HepG2 (cell line): ENCODE measurements around the gene ARID1A. TPM values are rescaled to one million over a fixed set of nuclear protein-coding genes. Genes with fewer than 3 reads are reported as not detected.
A peak's percentile ranks its signal among the peaks of the same experiment; 100 is the strongest.

ENCODE experiments used
- DNMT3B ChIP-seq: conservative IDR thresholded peaks from 2 replicates; pipeline ENCODE4 v1.6.1; 2016; ENCODE audit warnings: missing biosample characterization, control low read depth
- FLYWCH1 ChIP-seq: sonication (generic); formaldehyde crosslinking; IDR thresholded peaks from 2 replicates; pipeline ENCODE4 v1.8.1; 2023; ENCODE audit warnings: mild to moderate bottlenecking, missing genetic modification reagents
- FOXA1 ChIP-seq, 2 experiments: fragments of 450-650 bp in 1 of 2; sonication (generic) in 1 of 2; formaldehyde crosslinking in 1 of 2; IDR thresholded peaks; 2 replicates each; pipeline versions ENCODE4 v1.4.0 to v1.6.1; 2016 to 2020; ENCODE audit warnings: missing genetic modification reagents in 1 of 2
- FOXM1 ChIP-seq: sonication (generic); formaldehyde crosslinking; IDR thresholded peaks from 2 replicates; pipeline ENCODE4 v1.5.0; 2020; ENCODE audit warnings: missing genetic modification reagents
- MIER2 ChIP-seq: IDR thresholded peaks from 2 replicates; pipeline ENCODE4 v1.6.1; 2016; ENCODE audit warnings: missing biosample characterization, missing genetic modification reagents
- NR2F2 ChIP-seq: IDR thresholded peaks from 2 replicates; pipeline ENCODE4 v1.6.1; 2012; ENCODE audit warnings: low read depth, inconsistent platforms, borderline replicate concordance
- PHF21A ChIP-seq: sonication (generic); formaldehyde crosslinking; IDR thresholded peaks from 2 replicates; pipeline ENCODE4 v1.5.0; 2020; ENCODE audit warnings: mild to moderate bottlenecking, missing genetic modification reagents
- RBFOX2 ChIP-seq: fragments of 200-400 bp; formaldehyde crosslinking; IDR thresholded peaks from 2 replicates; pipeline ENCODE4 v1.6.1; 2017; ENCODE audit warnings: low read depth, mild to moderate bottlenecking, low read length
- RELA ChIP-seq: sonication (generic); formaldehyde crosslinking; IDR thresholded peaks from 2 replicates; pipeline ENCODE4 v1.4.0; 2020; ENCODE audit warnings: missing genetic modification reagents
- SALL1 ChIP-seq: sonication (generic); formaldehyde crosslinking; IDR thresholded peaks from 2 replicates; pipeline ENCODE4 v1.8.0; 2022; ENCODE audit warnings: mild to moderate bottlenecking, missing genetic modification reagents
- SALL2 ChIP-seq: sonication (generic); formaldehyde crosslinking; IDR thresholded peaks from 2 replicates; pipeline ENCODE4 v1.8.1; 2023; ENCODE audit warnings: mild to moderate bottlenecking, missing genetic modification reagents, inconsistent platforms
- TGIF2 ChIP-seq: IDR thresholded peaks from 2 replicates; pipeline ENCODE4 v1.6.1; 2016; ENCODE audit warnings: control low read depth, missing compliant biosample characterization
- XRCC5 ChIP-seq: fragments of 200-400 bp; formaldehyde crosslinking; optimal IDR thresholded peaks from 2 replicates; pipeline ENCODE3; 2017; ENCODE audit warnings: mild to moderate bottlenecking, low read length
- ZBTB20 ChIP-seq: sonication (generic); formaldehyde crosslinking; IDR thresholded peaks from 2 replicates; pipeline ENCODE4 v1.8.1; 2023; ENCODE audit warnings: missing genetic modification reagents, low read depth, mild to moderate bottlenecking, borderline replicate concordance
- ZBTB25 ChIP-seq: IDR thresholded peaks from 2 replicates; pipeline ENCODE4 v1.6.1; 2018; ENCODE audit warnings: missing genetic modification reagents
- ZFP41 ChIP-seq: sonication (generic); formaldehyde crosslinking; IDR thresholded peaks from 2 replicates; pipeline ENCODE4 v1.4.0; 2020; ENCODE audit warnings: mild to moderate bottlenecking, missing genetic modification reagents, borderline replicate concordance
- ZFP91 ChIP-seq: sonication (generic); formaldehyde crosslinking; IDR thresholded peaks from 2 replicates; pipeline ENCODE4 v1.9.0; 2022; ENCODE audit warnings: missing genetic modification reagents, mild to moderate bottlenecking, borderline replicate concordance
- ZMAT3 ChIP-seq: sonication (generic); formaldehyde crosslinking; conservative IDR thresholded peaks from 2 replicates; pipeline ENCODE4 v1.7.0; 2021; ENCODE audit warnings: missing genetic modification reagents
- ZNF263 ChIP-seq: sonication (generic); formaldehyde crosslinking; IDR thresholded peaks from 2 replicates; pipeline ENCODE4 v1.4.0; 2020; ENCODE audit warnings: missing genetic modification reagents
- ZNF292 ChIP-seq: sonication (generic); formaldehyde crosslinking; IDR thresholded peaks from 2 replicates; pipeline ENCODE4 v1.8.1; 2022; ENCODE audit warnings: mild to moderate bottlenecking, low read depth, missing genetic modification reagents, borderline replicate concordance
- ZNF33B ChIP-seq: sonication (generic); formaldehyde crosslinking; IDR thresholded peaks from 2 replicates; pipeline ENCODE4 v1.5.1; 2020; ENCODE audit warnings: mild to moderate bottlenecking, missing genetic modification reagents
- ZNF451 ChIP-seq: sonication (generic); formaldehyde crosslinking; IDR thresholded peaks from 2 replicates; pipeline ENCODE4 v1.5.0; 2020; ENCODE audit warnings: mild to moderate bottlenecking, missing genetic modification reagents
- ZNF607 ChIP-seq: sonication (generic); formaldehyde crosslinking; IDR thresholded peaks from 2 replicates; pipeline ENCODE4 v1.5.1; 2020; ENCODE audit warnings: missing genetic modification reagents, mild to moderate bottlenecking, borderline replicate concordance
- ZNF777 ChIP-seq: sonication (generic); formaldehyde crosslinking; IDR thresholded peaks from 2 replicates; pipeline ENCODE4 v1.4.0; 2020; ENCODE audit warnings: missing genetic modification reagents
- polyA plus RNA-seq, 8 experiments: library from polyadenylated mRNA; depleted of rRNA in 3 of 8; stranded (reverse) in 7 of 8; unstranded in 1 of 8; fragments of >200 nt; fragmentation: Illumina TruSeq in 4 of 8; extraction: Trizol in 4 of 8; gene quantifications; 2 replicates each; pipeline versions ENCODE4 v1.2.1 to v1.2.3, GENCODE V29; 2011 to 2016; ENCODE audit warnings: low read depth in 4 of 8, missing spikeins in 1 of 8, mixed read lengths in 1 of 8; ENCODE audit not compliant: insufficient read depth in 1 of 8
- total RNA-seq, 5 experiments: library from RNA; depleted of rRNA; stranded (reverse); fragments of >200 nt; fragmentation: Illumina TruSeq; extraction: Trizol; gene quantifications; 2 replicates each; pipeline ENCODE4 v1.2.3, GENCODE V29; 2016; ENCODE audit warnings: low read depth in 1 of 5

Gene ARID1A
- total and polyA plus RNA-seq, 2 of the 13 experiments (the other 11 are each of a cell fraction or from before 2014, with no cell fraction given) = 11.9 to 15.9 TPM

- TF ChIP-seq NR2F2 (no peak), SALL2 (CRISPR knock-in tag) (0 out of 2 replicates have a peak, but pooled peaks have one; percentile 27), TGIF2 (0 out of 2 replicates have a peak, but pooled peaks have one; percentile 21), ZNF263 (CRISPR knock-in tag) (peak; percentile 41; the same call in 1 of the 2 replicates), SALL1 (CRISPR knock-in tag) (peak; percentile 70), ZNF607 (peak; percentile 59; the same call in 1 of the 2 replicates), RELA (CRISPR knock-in tag) (no peak), ZBTB20 (CRISPR knock-in tag) (peak; percentile 46; the same call in 1 of the 2 replicates), ZFP41 (CRISPR knock-in tag) (no peak), PHF21A (CRISPR knock-in tag) (peak; percentile 39; the same call in 1 of the 2 replicates), DNMT3B (CRISPR knock-in tag) (0 out of 2 replicates have a peak, but pooled peaks have one; percentile 46), ZNF451 (CRISPR knock-in tag) (no peak), RBFOX2 (no peak), MIER2 (CRISPR knock-in tag) (no peak), ZNF292 (CRISPR knock-in tag) (peak; percentile 72; the same call in 1 of the 2 replicates), XRCC5 (no peak), ZNF33B (CRISPR knock-in tag) (no peak), FLYWCH1 (peak; percentile 62; the same call in 1 of the 2 replicates), FOXM1 (CRISPR knock-in tag) (no peak), ZBTB25 (CRISPR knock-in tag) (0 out of 2 replicates have a peak, but pooled peaks have one; percentile 23), ZMAT3 (0 out of 2 replicates have a peak, but pooled peaks have one; percentile 27), ZFP91 (CRISPR knock-in tag) (peak; percentile 38; the same call in 1 of the 2 replicates), ZNF777 (CRISPR knock-in tag) (no peak), FOXA1 (IDR thresholded peaks at IDR 0.05) (no peak), FOXA1 (CRISPR knock-in tag; IDR thresholded peaks at IDR 0.05) (peak; percentile 14; the same call in 1 of the 2 replicates)
These were observed 27.5 kb downstream of the ARID1A start (continued) for GRCh38 chr1:26723013-26723991.
